Lower lobe of right lung (tissue), 2 donors: ENCODE data around the gene PDE9A. TPM values are rescaled to one million over a fixed set of nuclear protein-coding genes. Genes with fewer than 3 reads are reported as not detected.

Source experiments
- ATAC-seq, 2 donors: fragments of 200-7000 bp; cut with Tn5 transposase; one replicate each; pipeline ENCODE4 v1.9.1; 2020 to 2022; ENCODE audit warnings: mild to moderate bottlenecking in 2 of 2, moderate library complexity in 2 of 2
- DNase-seq: peaks from one replicate; pipeline ENCODE4 v3.0.0-alpha.2; 2020
- H3K27ac ChIP-seq: fragments of 200-600 bp; one replicate; pipeline ENCODE4 v1.8.0; 2022
- H3K27me3 ChIP-seq: fragments of 200-600 bp; one replicate; pipeline ENCODE4 v1.8.0; 2022; ENCODE audit warnings: low read depth
- H3K36me3 ChIP-seq: fragments of 200-600 bp; one replicate; pipeline ENCODE4 v1.8.0; 2022; ENCODE audit warnings: mild to moderate bottlenecking
- H3K4me1 ChIP-seq: fragments of 200-600 bp; one replicate; pipeline ENCODE4 v1.8.0; 2022
- H3K4me3 ChIP-seq: fragments of 200-600 bp; one replicate; pipeline ENCODE4 v1.8.0; 2022; ENCODE audit warnings: mild to moderate bottlenecking
- H3K9me3 ChIP-seq: fragments of 200-600 bp; one replicate; pipeline ENCODE4 v1.8.0; 2022
- CTCF ChIP-seq: fragments of 200-600 bp; IDR thresholded peaks from one replicate; pipeline ENCODE4 v1.8.0; 2022; ENCODE audit warnings: antibody characterized with exemption, mild to moderate bottlenecking
- intact Hi-C: fragments of 100-400 bp; cut with DNase I; formaldehyde crosslinking; loops from one replicate; pipeline ENCODE4 v1.11.0; 2022
- total RNA-seq: library from RNA; stranded (reverse); fragmentation: NEBNext Ultra II Directional; extraction: Animal tissue kit (Norgen Biotek cat#: 25700); gene quantifications from one replicate; pipeline ENCODE4 v1.2.1, GENCODE V29; 2021
- donor health status: DM: no; HTN: yes; CAD: no; lungs with severe emphysema.

PDE9A gene
- total RNA-seq, 1 donor from 2014 or later = 12.8 TPM

- H3K4me3 ChIP-seq = no peak overlapping the region
- DNase-seq (no peak), ATAC-seq (peak in 1 of 2 donors; percentile 25)
- no peaks in the 10 kb centered on the region for H3K36me3 ChIP-seq
- peaks cover 43% of the 10 kb centered on the region for H3K4me1 ChIP-seq
- H3K27me3 ChIP-seq = no peaks in the 10 kb centered on the region
- H3K9me3 ChIP-seq = no peaks in the 10 kb centered on the region
- intact Hi-C loops = no loop called here
- no peak for TF ChIP-seq CTCF
- no peak overlapping the region for H3K27ac ChIP-seq
Measured at GRCh38 chr21:42733037-42733627, 79.7 kb downstream of the PDE9A start.

- no peaks in the 10 kb centered on the region for H3K27me3 ChIP-seq
- intact Hi-C loops = no loop called here
- no peaks in the 10 kb centered on the region for H3K36me3 ChIP-seq
- peak overlapping the region; percentile 26 for H3K27ac ChIP-seq
- TF ChIP-seq CTCF = no peak
- no peak overlapping the region for H3K4me3 ChIP-seq
- no peak for DNase-seq
- ATAC-seq = no peak
- no peaks in the 10 kb centered on the region for H3K9me3 ChIP-seq
- peaks cover 51% of the 10 kb centered on the region for H3K4me1 ChIP-seq
Measured at GRCh38 chr21:42733874-42734273, 80.5 kb downstream of the PDE9A start.

GRCh38 chr21:42734323-42734971, 81.0 kb downstream of the PDE9A start:
- H3K4me3 ChIP-seq = no peak overlapping the region
- H3K9me3 ChIP-seq = no peaks in the 10 kb centered on the region
- H3K36me3 ChIP-seq = no peaks in the 10 kb centered on the region
- DNase-seq (no peak), ATAC-seq (peak; percentile 56 to 57)
- intact Hi-C loops = no loop called here
- H3K27me3 ChIP-seq = no peaks in the 10 kb centered on the region
- H3K27ac ChIP-seq = peak overlapping the region; percentile 26
- peaks cover 55% of the 10 kb centered on the region for H3K4me1 ChIP-seq
- no peak for TF ChIP-seq CTCF

GRCh38 chr21:42735061-42735460, 81.6 kb downstream of the PDE9A start:
- no peaks in the 10 kb centered on the region for H3K27me3 ChIP-seq

GRCh38 chr21:42735944-42736343, 82.5 kb downstream of the PDE9A start:
- TF ChIP-seq CTCF = no peak
- Histone ChIP-seq H3K27me3 (no peaks in the 10 kb centered on the region), H3K27ac (no peak overlapping the region), H3K36me3 (no peaks in the 10 kb centered on the region), H3K4me1 (peaks cover 55% of the 10 kb centered on the region), H3K4me3 (no peak overlapping the region), H3K9me3 (no peaks in the 10 kb centered on the region)
- intact Hi-C loops = no loop called here
- ATAC-seq (peak; percentile 39 to 71), DNase-seq (no peak)

More at GRCh38 chr21:42735061-42735460, 81.6 kb downstream of the PDE9A start:
- no peaks in the 10 kb centered on the region for H3K9me3 ChIP-seq
- H3K27ac ChIP-seq = peak overlapping the region; percentile 26
- DNase-seq (no peak), ATAC-seq (no peak)
- no peak overlapping the region for H3K4me3 ChIP-seq
- peaks cover 55% of the 10 kb centered on the region for H3K4me1 ChIP-seq
- intact Hi-C loops = no loop called here
- no peak for TF ChIP-seq CTCF
- H3K36me3 ChIP-seq = no peaks in the 10 kb centered on the region
